Lung (tissue), 12 donors: ENCODE measurements around the gene VSIG10L2. TPM values are rescaled to one million over a fixed set of nuclear protein-coding genes. Genes with fewer than 3 reads are reported as not detected.

Experiments used
- ATAC-seq: fragments of 200-7000 bp; cut with Tn5 transposase; one replicate; pipeline ENCODE4 v1.9.1; 2020; ENCODE audit warnings: moderate number of reproducible peaks; ENCODE audit not compliant: insufficient read depth, low FRiP score
- DNase-seq, 3 donors: peaks; one replicate each; pipeline ENCODE4 v3.0.0-alpha.2; 2013 to 2017
- H3K27ac ChIP-seq, 2 donors: one replicate each; pipeline ENCODE4 v1.5.1; 2013; ENCODE audit warnings: mild to moderate bottlenecking in 2 of 2, moderate library complexity in 2 of 2, control low read depth in 1 of 2, inconsistent platforms in 1 of 2, low read depth in 1 of 2, low read length in 1 of 2
- H3K27me3 ChIP-seq, 3 donors: one replicate each; pipeline ENCODE4 v1.5.1; 2013; ENCODE audit warnings: low read length in 2 of 3; ENCODE audit not compliant: control insufficient read depth in 3 of 3, insufficient read depth in 3 of 3
- H3K36me3 ChIP-seq, 4 donors: one replicate each; pipeline ENCODE4 v1.5.1; 2013; ENCODE audit warnings: low read length in 4 of 4, mild to moderate bottlenecking in 1 of 4, moderate library complexity in 1 of 4; ENCODE audit not compliant: control insufficient read depth in 4 of 4, insufficient read depth in 4 of 4
- H3K4me1 ChIP-seq, 5 donors: one replicate each; pipeline ENCODE4 v1.5.1; 2013; ENCODE audit warnings: low read length in 5 of 5, mild to moderate bottlenecking in 2 of 5, moderate library complexity in 1 of 5; ENCODE audit not compliant: control insufficient read depth in 5 of 5, insufficient read depth in 5 of 5
- H3K4me3 ChIP-seq: one replicate; pipeline ENCODE4 v1.5.1; 2013; ENCODE audit warnings: mild to moderate bottlenecking, control low read depth, moderate library complexity
- H3K9ac ChIP-seq, 2 donors: one replicate each; pipeline ENCODE4 v1.5.1; 2013; ENCODE audit warnings: low read length in 2 of 2, control low read depth in 1 of 2; ENCODE audit not compliant: insufficient read depth in 1 of 2
- H3K9me3 ChIP-seq, 4 donors: one replicate each; pipeline ENCODE4 v1.5.1; 2013; ENCODE audit warnings: low read length in 3 of 4, mild to moderate bottlenecking in 1 of 4, moderate library complexity in 1 of 4; ENCODE audit not compliant: control insufficient read depth in 4 of 4, insufficient read depth in 3 of 4
- WGBS, 2 donors: extraction: QIAGEN DNeasy Blood & Tissue Kit; methylation state at CpG; one replicate each; pipeline ENCODE4 v1.1.7; 2013; 5-methylcytosine and 5-hydroxymethylcytosine counted together
- polyA plus RNA-seq, 2 donors: library from polyadenylated mRNA; stranded (reverse); fragments of 200-250 nt; gene quantifications; one replicate each; pipeline ENCODE4 v1.2.1, GENCODE V29; 2013
- total RNA-seq, 2 donors: library from RNA; depleted of rRNA in 1 of 2; stranded (reverse); fragments of >200 nt in 1 of 2; gene quantifications; one replicate each; pipeline ENCODE4 v1.2.1, GENCODE V29; 2014 to 2021
- TF ChIP-seq, protein P1 (sequence below): IDR thresholded peaks from 2 replicates; pipeline ENCODE4 v1.5.1; 2012; ENCODE audit warnings: mild to moderate bottlenecking; ENCODE audit errors: control extremely low read depth, extremely low read depth
- donor health status: control.
- donor health status: control.
- donor health status: Bipolar disorder and iron deficiency.
- donor health status: healthy.
- donor health status: DM: yes; HTN: yes; CAD: no.

Gene VSIG10L2
- total and polyA plus RNA-seq, 4 donors, result 0.18 to 0.43 (median 0.30) TPM

DNA sequence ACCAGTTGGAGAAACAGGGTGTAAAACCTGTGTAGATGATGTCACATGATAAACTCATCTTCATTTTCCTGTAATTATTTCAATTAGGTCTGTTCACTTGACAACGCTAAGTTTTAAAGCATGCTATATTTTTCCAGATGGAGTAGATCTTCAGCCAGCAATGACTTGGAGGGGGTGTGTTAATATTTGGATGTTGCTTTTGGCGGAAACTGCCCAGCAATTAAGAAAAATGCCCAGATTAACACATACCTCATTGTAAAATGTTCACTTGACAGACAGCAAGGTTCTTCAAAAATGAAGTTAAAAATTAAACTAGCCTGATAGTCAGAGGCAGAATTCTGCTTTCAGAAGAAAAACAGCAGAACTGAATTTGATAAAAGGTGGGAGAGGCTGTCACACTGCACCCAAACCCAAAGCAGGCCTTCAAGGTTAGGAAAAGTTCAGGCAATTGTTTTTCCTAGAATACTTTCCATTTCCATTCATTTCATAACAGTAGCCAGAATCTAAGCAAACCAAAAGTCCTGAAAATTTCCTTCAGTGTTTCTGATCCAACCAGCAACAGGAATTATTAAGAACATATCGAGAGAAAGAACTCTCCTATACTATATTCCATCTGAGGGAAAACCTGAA, 33.0 kb downstream of the VSIG10L2 start:
- no peak overlapping the region for H3K9ac ChIP-seq
- peaks cover 0 to 6% (median 3%) of the 10 kb centered on the region in 4 donors for H3K36me3 ChIP-seq
- H3K27ac ChIP-seq, result no peak overlapping the region
- peaks cover 0 to 2% (median 0%) of the 10 kb centered on the region in 3 donors for H3K27me3 ChIP-seq
- peaks cover 0 to 10% (median 0%) of the 10 kb centered on the region in 5 donors for H3K4me1 ChIP-seq
- TF ChIP-seq, protein P1, sequence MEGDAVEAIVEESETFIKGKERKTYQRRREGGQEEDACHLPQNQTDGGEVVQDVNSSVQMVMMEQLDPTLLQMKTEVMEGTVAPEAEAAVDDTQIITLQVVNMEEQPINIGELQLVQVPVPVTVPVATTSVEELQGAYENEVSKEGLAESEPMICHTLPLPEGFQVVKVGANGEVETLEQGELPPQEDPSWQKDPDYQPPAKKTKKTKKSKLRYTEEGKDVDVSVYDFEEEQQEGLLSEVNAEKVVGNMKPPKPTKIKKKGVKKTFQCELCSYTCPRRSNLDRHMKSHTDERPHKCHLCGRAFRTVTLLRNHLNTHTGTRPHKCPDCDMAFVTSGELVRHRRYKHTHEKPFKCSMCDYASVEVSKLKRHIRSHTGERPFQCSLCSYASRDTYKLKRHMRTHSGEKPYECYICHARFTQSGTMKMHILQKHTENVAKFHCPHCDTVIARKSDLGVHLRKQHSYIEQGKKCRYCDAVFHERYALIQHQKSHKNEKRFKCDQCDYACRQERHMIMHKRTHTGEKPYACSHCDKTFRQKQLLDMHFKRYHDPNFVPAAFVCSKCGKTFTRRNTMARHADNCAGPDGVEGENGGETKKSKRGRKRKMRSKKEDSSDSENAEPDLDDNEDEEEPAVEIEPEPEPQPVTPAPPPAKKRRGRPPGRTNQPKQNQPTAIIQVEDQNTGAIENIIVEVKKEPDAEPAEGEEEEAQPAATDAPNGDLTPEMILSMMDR, result no peak
- 76 to 84% methylated on average over 3 of the region's 3 CpGs for WGBS, 2 donors
- H3K4me3 ChIP-seq, result no peak overlapping the region
- ATAC-seq (no peak), DNase-seq (peak in 1 of 3 donors; percentile 33)
- H3K9me3 ChIP-seq, result no peaks in the 10 kb centered on the region

DNA sequence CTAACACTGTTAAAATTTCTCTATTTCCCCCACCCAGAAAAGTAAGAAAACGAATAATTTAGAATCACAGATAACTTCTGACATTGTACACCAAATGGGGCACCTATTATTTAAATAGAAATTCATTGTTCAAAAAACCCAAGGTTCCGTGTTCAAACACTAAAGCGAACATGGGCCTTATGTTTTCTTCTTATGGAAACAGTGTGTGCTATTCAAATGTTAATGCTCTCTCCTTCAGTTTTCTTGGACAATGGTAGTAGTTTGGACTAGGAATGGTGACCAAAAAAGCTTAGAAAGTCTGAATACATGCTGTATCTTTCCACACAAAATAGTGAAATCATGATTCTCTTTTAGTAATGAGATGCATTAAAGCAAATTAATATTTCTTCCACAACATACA, 33.7 kb downstream of the VSIG10L2 start:
- no peak overlapping the region for H3K4me3 ChIP-seq
- peaks cover 0 to 6% (median 3%) of the 10 kb centered on the region in 4 donors for H3K36me3 ChIP-seq
- H3K9me3 ChIP-seq, result no peaks in the 10 kb centered on the region
- no peak overlapping the region for H3K9ac ChIP-seq
- peaks cover 0 to 2% (median 0%) of the 10 kb centered on the region in 3 donors for H3K27me3 ChIP-seq
- ATAC-seq (no peak), DNase-seq (no peak)
- 88 to 91% methylated on average over 3 of the region's 3 CpGs for WGBS, 2 donors
- H3K27ac ChIP-seq, result no peak overlapping the region
- H3K4me1 ChIP-seq, result peaks cover 0 to 10% (median 0%) of the 10 kb centered on the region in 5 donors
- TF ChIP-seq, protein P1, result no peak

DNA sequence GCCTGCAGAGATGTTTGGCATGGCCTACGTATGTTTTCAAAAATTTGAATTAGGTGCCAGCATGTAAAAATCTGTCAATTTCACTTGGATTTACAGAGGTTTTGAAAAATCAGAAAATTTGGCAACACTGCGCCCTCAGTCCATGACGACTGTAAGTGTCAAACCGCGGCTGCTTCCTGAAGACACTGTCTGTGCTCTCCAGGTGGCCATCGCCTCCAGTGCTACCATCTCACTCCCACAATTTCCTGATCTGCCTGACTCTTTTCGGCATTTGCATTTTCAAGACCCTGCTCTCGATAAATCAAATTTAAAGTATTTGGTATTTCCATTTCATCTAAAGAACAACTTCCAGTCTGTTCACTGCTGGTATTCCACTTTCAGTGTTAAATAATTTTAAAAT, 34.6 kb downstream of the VSIG10L2 start:
- TF ChIP-seq, protein P1, result no peak
- 84 to 87% methylated on average over 8 of the region's 8 CpGs for WGBS, 2 donors

More for the DNA sequence above, 34.6 kb downstream of the VSIG10L2 start:
- Histone ChIP-seq H3K36me3 (peaks cover 0 to 6% (median 3%) of the 10 kb centered on the region in 4 donors), H3K9me3 (no peaks in the 10 kb centered on the region), H3K9ac (no peak overlapping the region), H3K27ac (no peak overlapping the region), H3K4me1 (peaks cover 0 to 10% (median 0%) of the 10 kb centered on the region in 5 donors), H3K4me3 (no peak overlapping the region), H3K27me3 (peaks cover 0 to 2% (median 0%) of the 10 kb centered on the region in 3 donors)
- no peak for DNase-seq
- no peak for ATAC-seq
